Muscle layer of duodenum (tissue), 2 donors: ENCODE results near the gene MFN2.

ENCODE experiments used
- H3K27ac ChIP-seq: one replicate; pipeline ENCODE4 v1.7.0; 2013; ENCODE audit warnings: mild to moderate bottlenecking, low read length
- H3K27me3 ChIP-seq: one replicate; pipeline ENCODE4 v1.7.0; 2013; ENCODE audit warnings: low read depth, mild to moderate bottlenecking, control low read depth, low read length
- H3K36me3 ChIP-seq, 2 donors: one replicate each; pipeline ENCODE4 v1.7.0; 2013; ENCODE audit warnings: low read length in 2 of 2, control low read depth in 1 of 2, mild to moderate bottlenecking in 1 of 2; ENCODE audit not compliant: insufficient read depth in 2 of 2, control insufficient read depth in 1 of 2
- H3K4me1 ChIP-seq, 2 donors: one replicate each; pipeline ENCODE4 v1.7.0; 2013; ENCODE audit warnings: low read length in 2 of 2, mild to moderate bottlenecking in 2 of 2, control low read depth in 1 of 2, moderate library complexity in 1 of 2; ENCODE audit not compliant: insufficient read depth in 2 of 2, control insufficient read depth in 1 of 2
- H3K4me3 ChIP-seq, 2 donors: one replicate each; pipeline ENCODE4 v1.7.0; 2013; ENCODE audit warnings: low read length in 2 of 2, low read depth in 1 of 2, mild to moderate bottlenecking in 1 of 2
- H3K9me3 ChIP-seq, 2 donors: one replicate each; pipeline ENCODE4 v1.7.0; 2013; ENCODE audit warnings: low read length in 2 of 2, control low read depth in 1 of 2, mild to moderate bottlenecking in 1 of 2; ENCODE audit not compliant: control insufficient read depth in 1 of 2
- donor health status: healthy.

The MFN2 gene

GRCh38 chr1:11943619-11944018, 36.6 kb upstream of the MFN2 start:
- Histone ChIP-seq H3K4me1 (peaks cover 0 to 16% of the 10 kb centered on the region in 2 donors), H3K9me3 (no peaks in the 10 kb centered on the region), H3K4me3 (no peak overlapping the region), H3K36me3 (peaks cover 4 to 9% of the 10 kb centered on the region in 2 donors), H3K27ac (no peak overlapping the region), H3K27me3 (no peaks in the 10 kb centered on the region)

GRCh38 chr1:11944358-11944931, 35.8 kb upstream of the MFN2 start:
- no peak overlapping the region for H3K27ac ChIP-seq
- H3K4me1 ChIP-seq, result peaks cover 0 to 10% of the 10 kb centered on the region in 2 donors
- peaks cover 4 to 9% of the 10 kb centered on the region in 2 donors for H3K36me3 ChIP-seq
- H3K4me3 ChIP-seq, result no peak overlapping the region
- H3K9me3 ChIP-seq, result no peaks in the 10 kb centered on the region
- no peaks in the 10 kb centered on the region for H3K27me3 ChIP-seq

GRCh38 chr1:11946647-11947046, 33.6 kb upstream of the MFN2 start:
- Histone ChIP-seq H3K4me3 (no peak overlapping the region), H3K9me3 (no peaks in the 10 kb centered on the region), H3K27me3 (no peaks in the 10 kb centered on the region), H3K4me1 (no peaks in the 10 kb centered on the region), H3K36me3 (peaks cover 15 to 20% of the 10 kb centered on the region in 2 donors), H3K27ac (no peak overlapping the region)

- Histone ChIP-seq H3K27me3 (no peaks in the 10 kb centered on the region), H3K36me3 (peaks cover 14 to 26% of the 10 kb centered on the region in 2 donors), H3K4me1 (no peaks in the 10 kb centered on the region), H3K9me3 (no peaks in the 10 kb centered on the region), H3K4me3 (no peak overlapping the region), H3K27ac (no peak overlapping the region)
Measured at GRCh38 chr1:11948822-11949458, 31.3 kb upstream of the MFN2 start.

- Histone ChIP-seq H3K9me3 (no peaks in the 10 kb centered on the region), H3K4me3 (no peak overlapping the region), H3K36me3 (peaks cover 18 to 48% of the 10 kb centered on the region in 2 donors), H3K27ac (no peak overlapping the region), H3K4me1 (no peaks in the 10 kb centered on the region), H3K27me3 (no peaks in the 10 kb centered on the region)
Measured at GRCh38 chr1:11951901-11952300, 28.3 kb upstream of the MFN2 start.

GRCh38 chr1:11952455-11953109, 27.7 kb upstream of the MFN2 start:
- Histone ChIP-seq H3K9me3 (no peaks in the 10 kb centered on the region), H3K4me1 (no peaks in the 10 kb centered on the region), H3K4me3 (no peak overlapping the region), H3K27ac (no peak overlapping the region), H3K36me3 (peaks cover 25 to 55% of the 10 kb centered on the region in 2 donors), H3K27me3 (no peaks in the 10 kb centered on the region)

GRCh38 chr1:11955221-11955620, 25.0 kb upstream of the MFN2 start:
- Histone ChIP-seq H3K36me3 (peaks cover 28 to 65% of the 10 kb centered on the region in 2 donors), H3K27ac (no peak overlapping the region), H3K27me3 (no peaks in the 10 kb centered on the region), H3K4me1 (no peaks in the 10 kb centered on the region), H3K4me3 (no peak overlapping the region), H3K9me3 (no peaks in the 10 kb centered on the region)

GRCh38 chr1:11957398-11957797, 22.8 kb upstream of the MFN2 start:
- H3K27ac ChIP-seq, result no peak overlapping the region
- peaks cover 20 to 56% of the 10 kb centered on the region in 2 donors for H3K36me3 ChIP-seq
- no peaks in the 10 kb centered on the region for H3K27me3 ChIP-seq
- no peaks in the 10 kb centered on the region for H3K9me3 ChIP-seq
- H3K4me3 ChIP-seq, result no peak overlapping the region
- peaks cover 0 to 4% of the 10 kb centered on the region in 2 donors for H3K4me1 ChIP-seq

- Histone ChIP-seq H3K9me3 (no peaks in the 10 kb centered on the region), H3K27me3 (no peaks in the 10 kb centered on the region), H3K27ac (no peak overlapping the region), H3K4me3 (no peak overlapping the region), H3K36me3 (peaks cover 20 to 51% of the 10 kb centered on the region in 2 donors), H3K4me1 (peaks cover 0 to 4% of the 10 kb centered on the region in 2 donors)
Measured at GRCh38 chr1:11957897-11958296, 22.3 kb upstream of the MFN2 start.

- Histone ChIP-seq H3K4me1 (peaks cover 0 to 4% of the 10 kb centered on the region in 2 donors), H3K36me3 (peaks cover 30 to 66% of the 10 kb centered on the region in 2 donors), H3K4me3 (no peak overlapping the region), H3K27ac (no peak overlapping the region), H3K27me3 (no peaks in the 10 kb centered on the region), H3K9me3 (no peaks in the 10 kb centered on the region)
Measured at GRCh38 chr1:11960276-11960675, 20.0 kb upstream of the MFN2 start.

- Histone ChIP-seq H3K9me3 (no peaks in the 10 kb centered on the region), H3K36me3 (peaks cover 31 to 68% of the 10 kb centered on the region in 2 donors), H3K4me3 (no peak overlapping the region), H3K27me3 (no peaks in the 10 kb centered on the region), H3K27ac (no peak overlapping the region), H3K4me1 (peaks cover 0 to 4% of the 10 kb centered on the region in 2 donors)
Measured at GRCh38 chr1:11960715-11961114, 19.5 kb upstream of the MFN2 start.
